HG03108 (cell line): ENCODE data around the gene CYP26B1.

ENCODE experiments used
- ATAC-seq: cut with Tn5 transposase; IDR thresholded peaks from one replicate; pipeline ENCODE4 v1.9.1; 2021; ENCODE audit warnings: moderate library complexity; ENCODE audit not compliant: unreplicated experiment

Gene CYP26B1

DNA sequence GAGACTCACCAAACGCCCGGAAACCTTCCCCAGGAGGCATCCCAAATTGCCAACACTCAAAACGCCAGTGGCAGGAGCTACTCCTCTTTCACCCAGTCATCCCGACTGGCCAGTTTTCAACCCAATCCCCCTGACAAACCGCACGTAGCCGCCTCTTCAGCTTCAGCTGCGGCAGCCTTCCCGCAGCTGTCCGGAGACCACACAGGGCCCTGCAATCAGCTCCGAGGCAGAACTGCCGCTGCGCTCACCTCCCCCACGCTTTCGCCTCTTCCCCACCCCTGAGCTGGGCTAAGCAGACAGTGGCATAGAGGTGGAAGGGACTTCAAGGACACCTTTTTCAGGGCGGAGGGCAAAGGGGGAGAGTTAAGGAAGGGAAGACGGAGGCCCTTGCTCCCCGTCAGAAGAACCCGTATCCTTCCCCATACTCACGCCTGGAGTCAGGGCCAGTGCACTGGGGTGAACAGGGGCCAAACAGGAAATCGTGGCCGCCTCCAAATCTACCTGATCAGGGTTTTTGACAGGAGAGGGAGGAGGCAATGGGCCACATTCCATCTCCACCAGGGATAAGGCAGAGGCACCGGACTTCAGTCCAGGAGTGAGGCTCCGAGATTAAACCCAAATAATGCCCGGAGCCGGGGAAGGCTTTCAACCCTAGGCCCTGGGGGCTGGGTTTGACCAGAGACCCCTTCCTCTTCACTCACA, 16.9 kb downstream of the CYP26B1 start:
- ATAC-seq = no peak

DNA sequence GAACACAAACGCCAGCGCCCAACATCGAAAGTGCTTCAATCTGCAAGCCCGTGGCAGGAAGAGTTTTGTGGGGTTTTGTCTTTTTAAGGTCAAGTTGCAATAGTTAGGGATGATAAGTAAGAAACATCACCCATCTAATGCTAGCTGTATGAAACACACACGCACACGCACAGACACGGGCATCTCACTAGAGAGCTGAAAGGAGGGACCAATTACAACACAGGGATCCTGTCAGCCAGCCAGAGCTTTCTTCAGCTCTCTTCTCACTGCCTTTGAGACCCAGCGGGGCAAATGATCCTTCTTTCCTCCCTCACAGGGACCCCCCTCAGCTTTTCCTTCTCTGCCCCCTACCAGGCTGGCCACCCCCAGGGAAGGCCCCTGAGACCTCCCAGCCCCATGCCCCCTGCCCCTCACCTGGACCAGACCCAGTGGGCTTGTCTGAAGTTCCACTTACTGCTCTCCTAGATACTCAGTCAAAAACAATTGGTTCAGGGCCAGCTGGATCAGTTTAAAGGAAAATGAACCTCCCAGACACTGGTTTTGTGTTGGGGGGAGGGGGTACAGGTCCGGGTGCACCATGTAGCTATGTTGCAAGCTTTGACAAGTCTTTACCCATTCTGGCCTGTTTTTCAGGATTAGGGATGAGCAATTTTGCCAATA, 17.9 kb downstream of the CYP26B1 start:
- no peak for ATAC-seq

DNA sequence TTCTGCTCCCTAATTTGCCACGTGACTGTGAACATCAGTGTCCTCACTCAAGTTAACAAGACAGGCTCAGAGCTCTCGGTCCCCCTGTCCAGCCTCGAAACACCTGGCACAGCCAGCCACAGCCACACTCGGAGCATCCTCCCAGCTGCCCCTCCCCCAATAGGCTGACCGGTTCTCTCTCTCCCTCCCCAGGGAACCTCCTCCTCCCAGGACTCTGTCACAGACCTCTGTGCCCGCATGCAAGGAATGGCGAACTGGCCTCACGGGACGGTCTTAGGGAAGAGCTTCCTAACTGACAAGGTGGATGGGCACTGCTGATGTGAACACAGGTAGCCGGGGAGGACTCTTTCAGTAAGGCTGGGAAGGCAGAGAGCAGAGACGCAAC, 18.8 kb downstream of the CYP26B1 start:
- ATAC-seq = no peak

DNA sequence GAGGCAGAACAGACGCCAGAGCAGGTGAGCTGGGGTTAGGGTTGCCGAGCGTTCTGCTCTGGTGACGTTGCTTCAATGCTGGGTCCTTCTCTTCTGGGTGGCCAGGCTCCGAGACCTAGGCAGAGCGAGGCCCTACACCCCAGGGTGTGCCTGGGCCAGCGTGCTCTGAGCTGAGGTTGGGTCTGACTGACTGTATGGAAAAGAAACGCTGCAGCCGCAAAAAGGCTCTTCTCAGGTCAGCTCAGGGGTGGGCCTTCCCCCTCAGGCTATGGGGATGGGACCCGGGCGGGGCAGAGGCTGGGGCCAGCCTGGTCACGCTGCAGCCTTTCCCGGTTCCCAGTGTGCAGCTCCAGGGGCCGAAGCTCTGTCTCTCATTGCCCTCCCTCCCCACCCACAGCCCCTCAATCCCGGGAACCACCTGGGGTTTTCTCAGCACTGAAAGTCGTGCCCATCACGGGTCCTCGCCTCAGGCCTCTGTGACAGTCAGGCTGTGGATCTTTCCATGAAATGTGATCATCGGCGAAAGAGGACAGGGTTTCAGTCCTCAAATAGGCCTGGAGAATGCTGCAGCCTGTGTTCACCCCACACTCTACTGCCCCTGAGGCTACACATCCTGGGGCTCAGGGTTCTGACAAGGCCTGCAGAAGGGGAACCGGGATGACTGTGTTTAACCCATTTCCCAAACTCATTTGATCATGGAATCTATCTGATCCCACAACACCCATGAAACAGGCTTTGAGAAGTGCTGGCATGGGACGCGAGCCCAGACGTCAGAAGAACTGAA, 19.4 kb downstream of the CYP26B1 start:
- ATAC-seq = no peak

DNA sequence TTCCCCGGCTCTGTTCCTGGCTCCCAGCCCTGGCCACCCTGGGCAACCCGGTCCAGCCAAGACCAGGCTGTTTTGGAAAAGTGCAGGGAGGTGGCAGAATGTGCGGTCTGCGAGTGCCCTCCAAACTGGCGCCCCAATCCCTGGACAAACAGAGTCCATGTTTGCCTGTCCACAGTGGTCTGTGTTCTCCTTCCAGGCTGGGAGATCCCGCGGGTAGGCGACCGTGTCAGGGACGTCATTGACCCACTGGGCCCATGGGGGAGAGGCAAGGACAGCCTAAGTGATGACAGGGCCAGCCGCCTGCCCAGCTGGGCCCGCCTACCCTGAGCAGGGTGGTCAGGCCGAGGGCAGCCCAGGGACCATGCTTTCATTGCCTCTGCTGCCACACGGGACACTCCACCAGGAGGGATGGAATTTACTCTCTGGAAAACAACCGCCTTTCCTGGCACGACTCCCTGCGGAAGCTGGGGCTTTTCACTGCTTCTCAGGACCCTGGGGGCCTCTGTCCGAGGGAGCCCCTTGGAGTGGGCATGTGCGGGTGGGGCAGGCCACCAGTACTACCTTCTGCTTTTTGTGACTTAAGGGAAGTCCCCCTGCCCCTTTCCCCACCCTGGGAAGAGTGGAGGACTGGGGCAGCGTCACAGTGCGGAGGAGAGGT, 20.1 kb downstream of the CYP26B1 start:
- ATAC-seq = no peak

DNA sequence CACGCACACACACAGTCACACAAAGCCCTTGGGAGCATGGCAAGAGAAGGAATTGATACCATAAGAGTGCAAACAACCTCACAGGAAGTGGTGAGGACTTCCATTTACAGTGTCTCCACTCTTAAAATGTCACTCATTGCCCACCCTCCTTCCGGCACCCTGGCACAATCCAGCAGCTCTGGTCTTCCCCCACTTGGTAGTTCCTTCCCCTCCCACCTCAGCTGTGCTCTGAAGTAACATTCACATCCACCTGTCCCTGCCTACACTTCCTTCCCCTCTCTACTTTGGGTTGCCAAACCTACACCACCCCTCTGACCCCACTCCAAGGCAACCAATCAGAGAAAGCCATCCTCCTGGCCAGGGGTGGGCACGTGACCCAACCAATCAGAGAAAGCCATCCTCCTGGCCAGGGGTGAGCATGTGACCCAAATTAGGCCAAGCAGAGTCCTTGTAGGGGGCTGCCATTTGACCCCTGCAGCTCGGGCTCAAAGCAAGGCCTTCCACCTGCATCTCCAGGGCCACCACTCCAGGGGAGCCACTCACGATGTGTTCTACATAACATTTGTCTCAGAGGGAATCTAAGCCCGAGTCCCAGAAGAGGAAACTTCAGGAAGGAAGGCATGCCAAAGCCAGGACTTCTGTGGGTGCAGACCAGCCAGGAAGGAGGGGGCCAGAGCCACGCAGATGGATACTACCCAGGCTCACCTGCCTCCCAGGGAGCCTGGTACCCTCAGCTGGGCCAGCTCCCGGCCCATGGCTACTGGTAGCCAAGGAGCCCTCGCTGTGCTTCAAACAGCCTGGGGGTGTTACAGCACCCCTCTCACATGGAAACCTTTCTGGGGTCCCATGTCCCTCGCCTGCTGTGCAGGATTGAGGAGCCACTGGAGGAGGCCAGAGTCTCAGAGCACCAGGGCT, 21.2 kb downstream of the CYP26B1 start:
- no peak for ATAC-seq

DNA sequence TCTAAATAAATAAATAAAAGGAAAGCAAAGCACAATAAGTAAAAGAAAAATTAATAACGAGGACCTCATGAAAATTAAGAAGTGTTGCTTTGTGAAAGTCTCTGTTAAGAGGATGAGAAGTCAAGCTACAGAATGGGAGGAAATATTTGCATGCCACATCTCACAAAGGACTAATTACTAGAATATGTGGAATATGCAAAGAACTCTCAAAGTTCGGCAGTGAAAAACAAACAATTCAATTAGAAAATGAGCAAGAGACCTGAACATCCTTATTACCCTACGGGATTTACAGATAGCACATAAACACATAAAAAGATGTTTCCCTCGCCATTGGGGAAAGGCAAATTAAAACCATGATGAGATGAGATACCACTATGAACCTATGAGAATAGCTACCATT, 23.3 kb downstream of the CYP26B1 start:
- ATAC-seq = no peak

DNA sequence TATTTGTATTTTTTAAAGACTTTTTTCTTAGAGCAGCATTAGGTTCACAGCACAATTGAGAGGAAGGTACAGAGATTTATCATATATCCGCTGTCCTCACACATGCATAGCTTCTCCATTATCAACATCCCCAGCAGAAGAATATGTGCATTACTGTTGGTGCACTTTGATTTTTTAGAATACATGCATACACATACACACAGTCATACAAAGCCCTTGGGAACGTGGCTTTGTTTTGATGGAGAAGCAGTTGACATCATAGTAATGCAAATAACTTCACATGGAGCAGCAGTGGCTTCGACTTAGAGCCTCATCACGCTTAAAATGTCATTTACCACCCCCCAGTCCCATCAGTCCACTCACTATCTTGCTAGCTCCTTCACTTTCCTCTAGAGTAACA, 26.5 kb downstream of the CYP26B1 start:
- no peak for ATAC-seq

DNA sequence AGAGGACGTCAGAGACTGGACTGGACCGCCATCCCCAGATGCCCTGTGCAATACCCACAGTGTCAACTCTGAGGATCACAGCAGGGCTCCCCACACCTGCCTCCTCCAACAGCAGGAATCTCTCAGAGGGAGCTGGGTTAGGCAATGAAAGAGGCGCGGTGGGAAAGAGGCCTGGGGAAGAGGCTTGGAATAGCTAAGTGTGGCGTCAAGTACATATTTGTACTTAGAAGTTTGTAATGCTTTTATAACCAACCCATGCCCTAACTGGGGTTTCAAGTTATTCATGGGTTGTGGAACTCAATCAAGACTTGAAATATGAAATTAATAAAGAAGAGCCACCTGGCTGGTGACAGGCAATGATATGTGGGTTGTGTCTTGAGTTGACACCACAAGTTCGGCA, 28.7 kb downstream of the CYP26B1 start:
- ATAC-seq = no peak

DNA sequence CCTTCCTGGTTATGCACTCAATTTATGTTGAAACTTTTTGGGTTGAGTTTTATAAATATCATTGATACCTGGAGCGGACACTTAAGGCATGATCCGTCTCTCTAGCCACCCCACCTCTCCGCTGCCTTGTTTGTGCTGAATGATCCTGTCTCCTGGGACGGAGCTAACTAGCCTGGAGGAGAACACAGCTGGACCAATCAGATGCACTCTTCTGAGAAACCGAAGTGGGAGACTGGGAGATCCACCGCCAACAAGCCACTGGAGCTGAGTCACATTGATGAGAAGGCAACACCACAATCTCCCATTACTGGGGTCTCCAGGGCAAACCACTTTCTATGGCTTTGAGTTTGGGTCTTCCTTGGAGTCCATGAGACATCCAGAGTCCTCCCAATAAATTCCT, 29.3 kb downstream of the CYP26B1 start:
- ATAC-seq = no peak

DNA sequence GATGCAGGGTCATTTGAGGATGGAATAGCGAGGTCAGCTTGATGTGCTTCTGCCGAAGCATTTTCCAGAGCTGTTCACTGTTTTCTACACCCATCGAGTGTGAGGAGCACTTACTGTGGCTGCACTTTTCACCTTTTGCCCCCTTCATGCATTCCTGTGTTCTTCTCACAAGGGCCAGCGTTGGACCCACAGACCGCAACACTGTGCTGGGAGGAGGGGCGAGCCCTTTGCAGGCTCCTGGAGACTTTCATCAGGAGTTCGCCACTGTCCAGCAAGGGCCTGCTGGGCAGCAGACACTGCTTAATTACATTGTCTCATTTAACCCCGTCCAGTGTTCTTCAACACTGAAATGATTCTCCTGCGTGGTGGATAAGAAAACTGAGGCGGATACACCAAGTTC, 29.9 kb downstream of the CYP26B1 start:
- no peak for ATAC-seq

DNA sequence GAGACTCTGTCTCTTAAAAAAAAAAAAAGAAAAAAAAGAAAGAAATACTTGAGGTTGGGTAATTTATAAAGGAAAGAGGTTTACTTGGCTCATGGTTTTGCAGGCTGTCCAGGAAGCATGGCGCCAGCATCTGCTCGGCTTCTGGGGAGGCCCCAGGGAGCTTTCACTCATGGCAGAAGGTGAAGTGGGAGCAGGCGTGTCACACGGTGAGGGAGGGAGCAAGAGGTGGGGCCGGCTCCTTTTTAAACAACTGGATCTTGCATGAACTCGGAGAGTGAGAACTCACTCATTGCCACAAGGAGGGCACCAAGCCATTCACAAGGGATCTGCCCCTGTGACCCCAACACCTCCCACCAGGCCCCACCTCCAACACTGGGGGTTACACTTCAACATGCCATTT, 30.6 kb downstream of the CYP26B1 start:
- ATAC-seq = no peak

DNA sequence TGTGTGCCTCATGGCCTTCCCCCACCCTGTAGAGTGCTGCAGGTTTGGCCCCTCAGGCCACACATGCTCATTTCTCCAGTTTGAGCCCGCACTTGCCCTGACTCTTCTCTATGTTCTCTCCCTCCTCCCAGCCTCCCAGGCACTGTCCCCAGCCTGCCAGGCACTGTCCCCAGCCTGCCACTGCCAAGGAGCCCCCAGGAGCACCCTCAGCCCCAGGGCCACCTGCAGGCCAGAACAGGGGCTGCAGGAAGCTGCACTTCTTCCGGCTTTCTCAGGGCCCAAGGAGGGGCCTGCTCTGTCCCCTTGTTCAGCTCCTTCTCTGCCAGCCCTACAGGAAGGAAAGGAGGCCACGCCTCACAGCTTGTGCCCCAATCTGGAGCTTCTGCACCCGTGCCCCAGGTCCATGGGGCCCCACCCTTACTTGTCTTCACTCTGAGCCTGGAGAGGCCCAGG, 31.6 kb downstream of the CYP26B1 start:
- ATAC-seq = no peak

DNA sequence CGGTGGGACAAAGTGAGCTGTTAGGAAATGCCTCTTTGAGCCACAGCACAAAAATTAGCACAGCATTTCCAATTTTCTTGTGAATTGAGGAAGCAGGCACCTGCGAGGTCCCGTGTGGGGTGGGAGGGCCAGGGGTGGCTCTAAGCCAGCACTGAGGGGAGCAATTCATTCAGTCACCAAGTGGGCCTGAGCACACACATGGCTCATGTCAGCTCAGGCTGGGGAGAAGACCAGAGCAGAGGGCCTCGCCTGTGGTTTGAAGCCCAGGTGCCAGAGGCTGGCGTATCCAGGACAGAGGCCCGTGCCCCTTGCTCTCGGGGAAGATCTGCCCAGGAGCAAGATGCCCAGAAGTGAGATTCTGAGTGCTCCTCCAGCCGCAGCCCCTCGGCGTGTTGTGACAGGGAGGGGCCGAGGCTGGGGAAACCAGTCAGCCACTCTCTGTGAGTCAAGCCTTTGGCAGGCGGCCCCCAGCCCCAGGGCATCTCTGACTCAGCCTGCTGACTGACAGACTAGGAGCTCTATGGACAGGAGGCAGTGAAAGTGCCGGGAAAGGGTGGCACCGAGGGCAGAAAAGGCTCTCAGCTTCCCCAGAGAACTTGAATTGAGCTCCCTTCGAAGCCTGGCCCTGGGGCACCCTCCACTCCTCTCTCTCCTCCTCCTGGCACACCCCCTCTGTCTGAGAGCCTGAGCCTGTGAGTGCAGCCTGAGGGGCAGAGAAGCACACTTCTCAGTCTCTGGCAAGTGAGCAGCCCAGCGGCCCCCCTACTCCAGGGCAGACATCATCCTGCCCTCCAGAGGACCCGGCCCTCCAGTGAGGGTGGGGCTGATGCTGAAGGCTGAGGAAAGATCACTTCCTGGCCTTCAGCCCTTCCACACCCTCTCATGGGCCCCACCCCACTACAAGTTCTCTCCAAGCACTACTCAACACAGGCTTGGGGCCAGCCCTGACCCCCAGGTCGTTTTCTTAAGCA, 32.3 kb downstream of the CYP26B1 start:
- ATAC-seq = no peak

DNA sequence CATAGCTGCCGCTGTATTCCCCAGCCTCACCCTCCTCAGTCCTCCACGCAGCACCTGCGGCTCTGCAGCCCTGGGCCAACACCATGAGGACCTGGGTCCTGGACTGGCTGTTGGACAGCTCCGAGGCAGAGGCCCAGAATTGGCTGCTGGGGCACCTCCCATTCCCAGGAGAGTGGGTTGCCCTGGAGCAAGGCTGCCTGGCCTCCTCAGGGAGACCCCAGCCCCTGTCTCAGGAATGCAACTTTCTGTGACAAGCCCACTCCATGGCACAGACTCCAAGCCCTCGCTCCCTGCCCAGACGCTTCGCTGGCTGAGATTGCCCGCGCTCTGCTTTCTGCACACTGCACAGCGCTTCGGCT, 33.0 kb downstream of the CYP26B1 start:
- no peak for ATAC-seq

DNA sequence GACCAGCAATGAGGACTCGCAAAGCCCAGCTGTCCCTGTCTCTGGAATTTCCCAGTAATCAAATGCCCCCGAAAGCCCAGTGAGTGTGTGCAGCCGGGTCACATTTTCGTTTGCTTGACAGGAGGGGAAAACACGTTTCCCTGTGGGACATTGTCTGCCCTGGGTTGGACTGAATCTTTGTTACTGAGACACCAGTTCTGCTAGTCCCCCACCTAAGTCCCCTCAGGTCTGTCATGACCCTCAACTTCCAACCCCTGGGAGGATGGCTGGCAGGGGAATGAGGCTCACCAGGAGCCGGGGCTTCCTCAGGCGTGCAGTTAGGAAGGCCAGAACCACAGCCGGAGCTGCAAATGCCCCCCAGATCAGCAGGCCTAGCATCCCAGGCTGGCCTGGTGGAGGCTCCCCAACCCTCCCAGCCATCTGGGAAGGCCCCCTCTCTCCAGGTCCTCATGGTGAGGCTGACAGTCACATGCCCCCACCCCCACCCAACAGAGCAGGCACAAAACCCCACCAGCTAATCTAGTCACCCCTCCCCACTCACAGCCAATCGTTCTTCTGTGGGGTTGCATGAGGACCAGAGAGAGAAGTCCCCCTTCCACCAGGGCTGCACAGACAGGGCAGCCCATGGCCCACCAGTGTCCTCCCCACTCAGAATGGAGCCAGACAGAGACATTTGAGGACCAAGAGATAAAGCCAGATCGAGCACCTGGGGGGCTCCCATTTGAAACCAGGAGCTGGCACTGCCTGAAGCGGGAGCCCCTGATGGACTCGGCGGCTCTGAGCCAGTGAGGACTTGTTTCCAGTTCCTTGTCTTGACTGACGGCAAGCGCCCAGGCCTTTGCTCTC, 33.6 kb downstream of the CYP26B1 start:
- no peak for ATAC-seq

DNA sequence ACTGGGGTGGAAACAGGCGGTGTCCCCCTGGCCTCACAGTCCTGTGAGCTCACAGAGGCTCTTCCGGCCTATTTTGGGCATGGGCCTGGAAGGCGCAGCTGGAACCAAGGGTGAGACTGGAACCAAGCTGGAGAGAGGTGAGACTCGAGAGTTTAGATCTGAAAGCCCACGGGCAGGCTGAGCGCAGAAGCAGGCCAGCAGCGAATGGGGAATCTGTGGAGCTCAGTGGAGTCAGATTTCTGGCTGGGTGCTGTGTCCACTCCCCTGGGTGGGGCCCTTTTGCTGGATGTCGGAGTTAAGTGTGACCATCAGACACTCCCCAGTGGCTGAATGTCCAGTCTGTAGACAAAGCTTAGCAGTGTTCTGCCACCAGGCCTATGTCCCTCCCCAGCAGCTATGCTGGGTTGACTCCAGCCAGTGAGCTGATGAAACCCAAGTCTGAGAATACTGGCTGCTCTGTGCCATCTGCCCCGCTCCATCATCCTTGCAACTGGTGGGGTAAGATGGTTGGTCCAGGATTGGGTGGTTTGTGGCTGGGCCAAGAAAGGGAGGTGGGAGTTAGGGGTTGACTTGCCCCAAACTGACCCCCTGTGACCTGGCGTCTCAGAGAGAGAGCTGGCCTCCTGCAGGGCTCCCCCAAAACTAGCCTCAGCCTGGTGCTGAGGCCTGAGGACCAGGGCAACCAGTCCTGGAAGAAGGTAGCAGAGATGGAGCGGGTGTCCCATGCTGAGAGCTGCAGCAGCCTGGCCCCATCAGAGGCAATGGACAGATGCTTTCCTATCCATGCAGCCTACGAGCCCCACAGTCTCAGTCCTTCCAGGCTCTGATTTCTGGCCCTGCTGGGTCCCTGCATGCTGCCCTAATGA, 34.4 kb downstream of the CYP26B1 start:
- ATAC-seq = no peak

DNA sequence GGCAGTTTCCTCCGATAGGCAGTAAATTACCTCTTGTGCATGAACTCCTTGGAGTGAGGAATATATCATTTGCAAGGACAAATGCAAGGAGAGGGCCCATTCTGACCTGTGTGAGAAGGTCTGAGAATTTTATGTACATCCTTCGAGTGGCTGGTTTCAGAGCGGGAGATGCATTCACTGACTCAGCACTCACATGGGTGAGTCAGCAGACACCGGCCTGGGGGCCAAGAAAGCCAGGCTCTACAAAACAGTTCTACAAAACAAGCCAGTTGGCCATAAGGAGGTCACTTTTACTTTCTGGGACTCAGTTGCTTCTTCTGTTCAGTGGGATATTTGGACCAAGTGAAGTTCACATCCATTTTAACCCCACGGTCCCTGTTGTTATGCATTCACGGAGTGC, 35.3 kb downstream of the CYP26B1 start:
- ATAC-seq = no peak
